ENCODE data around the gene C20orf204. TPM values are rescaled to one million over a fixed set of nuclear protein-coding genes. Genes with fewer than 3 reads are reported as not detected.
A peak's percentile ranks its signal among the peaks of the same experiment; 100 is the strongest.

C20orf204 gene
- total and polyA plus RNA-seq, 9 of the 15 experiments (the other 6 are each of a cell fraction or from before 2014, with no cell fraction given), result 0.11 to 1.1 (median 0.36) TPM; not detected in 2

DNA sequence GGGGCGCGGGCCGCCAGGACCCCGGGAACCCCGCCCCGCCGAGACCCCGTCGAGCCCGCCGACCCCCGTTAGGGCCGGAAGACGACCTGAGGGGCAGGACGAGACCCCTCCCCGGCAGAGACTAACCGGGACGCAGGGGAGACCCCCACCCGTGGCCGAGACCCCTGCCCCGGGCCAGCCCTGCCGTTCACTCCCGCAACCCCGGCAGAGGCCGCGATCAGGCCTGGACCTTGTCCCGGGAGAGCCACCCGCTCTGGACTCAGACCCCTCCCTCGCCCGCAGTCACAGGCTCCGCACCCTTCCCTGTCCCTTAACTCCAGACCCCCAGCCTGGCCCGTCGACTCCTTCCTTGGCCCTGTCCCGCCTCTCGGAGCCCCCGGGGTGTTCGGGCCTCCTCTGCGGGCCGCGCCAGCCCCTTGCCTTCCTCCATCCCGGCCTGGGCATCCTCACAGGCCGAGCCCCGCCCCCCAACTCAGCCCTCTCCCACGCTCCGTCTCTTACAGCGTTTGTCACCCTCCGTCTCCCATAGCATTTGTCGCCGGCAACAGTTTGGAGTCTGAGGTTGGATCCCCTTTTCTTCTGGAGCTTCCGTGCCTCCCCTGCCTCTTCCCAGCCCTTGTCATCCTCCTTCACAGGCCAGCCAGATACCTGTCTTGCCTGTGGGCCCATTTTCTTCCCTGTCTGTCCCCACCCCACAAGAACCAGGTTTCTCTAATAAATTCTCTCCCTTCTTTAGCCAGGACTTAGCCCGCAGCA is 27.6 kb downstream of the C20orf204 start (continued):
- TF ChIP-seq, protein P1, sequence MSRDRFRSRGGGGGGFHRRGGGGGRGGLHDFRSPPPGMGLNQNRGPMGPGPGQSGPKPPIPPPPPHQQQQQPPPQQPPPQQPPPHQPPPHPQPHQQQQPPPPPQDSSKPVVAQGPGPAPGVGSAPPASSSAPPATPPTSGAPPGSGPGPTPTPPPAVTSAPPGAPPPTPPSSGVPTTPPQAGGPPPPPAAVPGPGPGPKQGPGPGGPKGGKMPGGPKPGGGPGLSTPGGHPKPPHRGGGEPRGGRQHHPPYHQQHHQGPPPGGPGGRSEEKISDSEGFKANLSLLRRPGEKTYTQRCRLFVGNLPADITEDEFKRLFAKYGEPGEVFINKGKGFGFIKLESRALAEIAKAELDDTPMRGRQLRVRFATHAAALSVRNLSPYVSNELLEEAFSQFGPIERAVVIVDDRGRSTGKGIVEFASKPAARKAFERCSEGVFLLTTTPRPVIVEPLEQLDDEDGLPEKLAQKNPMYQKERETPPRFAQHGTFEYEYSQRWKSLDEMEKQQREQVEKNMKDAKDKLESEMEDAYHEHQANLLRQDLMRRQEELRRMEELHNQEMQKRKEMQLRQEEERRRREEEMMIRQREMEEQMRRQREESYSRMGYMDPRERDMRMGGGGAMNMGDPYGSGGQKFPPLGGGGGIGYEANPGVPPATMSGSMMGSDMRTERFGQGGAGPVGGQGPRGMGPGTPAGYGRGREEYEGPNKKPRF (IDR thresholded peaks at IDR 0.05; ENCODE audit: low read depth, low read length), result no peak
- TF ChIP-seq ZNF143 (CRISPR knock-in tag; IDR thresholded peaks at IDR 0.05) (no peak), CBFA2T2 (conservative IDR thresholded peaks at IDR 0.05) (no peak), ZNF263 (CRISPR knock-in tag; IDR thresholded peaks at IDR 0.05; ENCODE audit: borderline replicate concordance) (0 out of 2 replicates have a peak, but pooled peaks have one; percentile 19), PHB2 (IDR thresholded peaks at IDR 0.05; ENCODE audit: low read depth) (no peak), SRF (CRISPR knock-in tag; IDR thresholded peaks at IDR 0.05) (no peak), U2AF1 (optimal IDR thresholded peaks at IDR 0.05; ENCODE audit: low read depth, low read length) (no peak), SOX6 (IDR thresholded peaks at IDR 0.05) (no peak), PHF21A (IDR thresholded peaks at IDR 0.05; ENCODE audit: borderline replicate concordance, low read depth) (no peak), ZNF444 (CRISPR knock-in tag; IDR thresholded peaks at IDR 0.05) (no peak), MYC (IDR thresholded peaks at IDR 0.05; ENCODE audit: low read depth, low read length) (no peak), MYC (CRISPR knock-in tag; IDR thresholded peaks at IDR 0.05; ENCODE audit: borderline replicate concordance, low read depth) (no peak)
- TF ChIP-seq, protein P2, sequence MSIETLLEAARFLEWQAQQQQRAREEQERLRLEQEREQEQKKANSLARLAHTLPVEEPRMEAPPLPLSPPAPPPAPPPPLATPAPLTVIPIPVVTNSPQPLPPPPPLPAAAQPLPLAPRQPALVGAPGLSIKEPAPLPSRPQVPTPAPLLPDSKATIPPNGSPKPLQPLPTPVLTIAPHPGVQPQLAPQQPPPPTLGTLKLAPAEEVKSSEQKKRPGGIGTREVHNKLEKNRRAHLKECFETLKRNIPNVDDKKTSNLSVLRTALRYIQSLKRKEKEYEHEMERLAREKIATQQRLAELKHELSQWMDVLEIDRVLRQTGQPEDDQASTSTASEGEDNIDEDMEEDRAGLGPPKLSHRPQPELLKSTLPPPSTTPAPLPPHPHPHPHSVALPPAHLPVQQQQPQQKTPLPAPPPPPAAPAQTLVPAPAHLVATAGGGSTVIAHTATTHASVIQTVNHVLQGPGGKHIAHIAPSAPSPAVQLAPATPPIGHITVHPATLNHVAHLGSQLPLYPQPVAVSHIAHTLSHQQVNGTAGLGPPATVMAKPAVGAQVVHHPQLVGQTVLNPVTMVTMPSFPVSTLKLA (conservative IDR thresholded peaks at IDR 0.05), result no peak
- TF ChIP-seq, protein P3, sequence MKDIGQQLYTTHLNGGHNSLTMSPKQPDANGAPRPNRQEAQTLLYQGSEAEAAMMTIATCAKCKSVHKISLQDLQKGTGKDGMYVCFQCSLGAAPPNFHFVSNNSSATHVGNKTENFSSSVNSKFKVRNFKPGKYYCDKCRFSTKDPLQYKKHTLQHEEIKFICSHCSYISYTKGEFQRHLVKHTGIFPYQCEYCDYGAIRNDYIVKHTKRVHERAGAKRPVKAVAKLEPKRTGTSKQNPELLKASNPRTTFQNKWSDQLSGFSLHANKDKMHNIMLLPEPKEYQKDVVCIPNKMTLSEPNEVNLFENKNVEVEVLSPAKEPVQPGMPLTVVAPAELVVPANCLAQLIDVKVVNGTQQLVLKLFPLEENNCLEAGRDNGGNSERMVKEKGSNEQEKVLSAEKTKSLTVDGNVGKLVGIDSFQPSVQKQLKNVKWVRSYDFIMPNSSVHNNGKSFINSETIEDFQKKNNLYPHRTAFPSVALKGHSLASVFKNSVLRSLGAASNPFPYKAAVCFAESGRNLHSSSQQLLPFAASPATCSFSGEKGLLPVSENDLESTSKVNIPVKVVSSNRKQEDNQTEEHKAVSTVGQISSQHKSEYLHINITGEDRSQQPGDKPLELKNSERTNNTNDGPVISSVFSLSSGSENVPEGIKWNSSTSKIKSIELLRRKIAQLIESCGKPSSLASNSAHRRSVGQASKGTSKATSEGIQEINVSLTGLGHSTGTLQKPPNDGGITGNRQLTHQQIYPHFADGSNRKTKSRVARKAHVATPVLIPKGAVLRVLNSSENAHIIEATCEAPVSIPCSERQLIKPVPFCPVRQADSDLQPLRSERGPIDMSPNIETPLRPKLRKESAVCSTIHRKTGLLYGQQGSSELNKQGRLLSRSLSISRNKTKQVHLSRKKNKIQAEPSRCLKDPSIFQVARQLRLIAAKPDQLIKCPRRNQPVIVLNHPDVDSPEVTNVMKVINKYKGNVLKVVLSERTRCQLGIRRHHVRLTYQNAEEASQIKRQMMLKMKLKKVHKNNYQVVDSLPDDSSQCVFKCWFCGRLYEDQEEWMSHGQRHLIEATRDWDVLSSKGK (CRISPR knock-in tag; IDR thresholded peaks at IDR 0.05), result no peak
- TF ChIP-seq, protein P4, sequence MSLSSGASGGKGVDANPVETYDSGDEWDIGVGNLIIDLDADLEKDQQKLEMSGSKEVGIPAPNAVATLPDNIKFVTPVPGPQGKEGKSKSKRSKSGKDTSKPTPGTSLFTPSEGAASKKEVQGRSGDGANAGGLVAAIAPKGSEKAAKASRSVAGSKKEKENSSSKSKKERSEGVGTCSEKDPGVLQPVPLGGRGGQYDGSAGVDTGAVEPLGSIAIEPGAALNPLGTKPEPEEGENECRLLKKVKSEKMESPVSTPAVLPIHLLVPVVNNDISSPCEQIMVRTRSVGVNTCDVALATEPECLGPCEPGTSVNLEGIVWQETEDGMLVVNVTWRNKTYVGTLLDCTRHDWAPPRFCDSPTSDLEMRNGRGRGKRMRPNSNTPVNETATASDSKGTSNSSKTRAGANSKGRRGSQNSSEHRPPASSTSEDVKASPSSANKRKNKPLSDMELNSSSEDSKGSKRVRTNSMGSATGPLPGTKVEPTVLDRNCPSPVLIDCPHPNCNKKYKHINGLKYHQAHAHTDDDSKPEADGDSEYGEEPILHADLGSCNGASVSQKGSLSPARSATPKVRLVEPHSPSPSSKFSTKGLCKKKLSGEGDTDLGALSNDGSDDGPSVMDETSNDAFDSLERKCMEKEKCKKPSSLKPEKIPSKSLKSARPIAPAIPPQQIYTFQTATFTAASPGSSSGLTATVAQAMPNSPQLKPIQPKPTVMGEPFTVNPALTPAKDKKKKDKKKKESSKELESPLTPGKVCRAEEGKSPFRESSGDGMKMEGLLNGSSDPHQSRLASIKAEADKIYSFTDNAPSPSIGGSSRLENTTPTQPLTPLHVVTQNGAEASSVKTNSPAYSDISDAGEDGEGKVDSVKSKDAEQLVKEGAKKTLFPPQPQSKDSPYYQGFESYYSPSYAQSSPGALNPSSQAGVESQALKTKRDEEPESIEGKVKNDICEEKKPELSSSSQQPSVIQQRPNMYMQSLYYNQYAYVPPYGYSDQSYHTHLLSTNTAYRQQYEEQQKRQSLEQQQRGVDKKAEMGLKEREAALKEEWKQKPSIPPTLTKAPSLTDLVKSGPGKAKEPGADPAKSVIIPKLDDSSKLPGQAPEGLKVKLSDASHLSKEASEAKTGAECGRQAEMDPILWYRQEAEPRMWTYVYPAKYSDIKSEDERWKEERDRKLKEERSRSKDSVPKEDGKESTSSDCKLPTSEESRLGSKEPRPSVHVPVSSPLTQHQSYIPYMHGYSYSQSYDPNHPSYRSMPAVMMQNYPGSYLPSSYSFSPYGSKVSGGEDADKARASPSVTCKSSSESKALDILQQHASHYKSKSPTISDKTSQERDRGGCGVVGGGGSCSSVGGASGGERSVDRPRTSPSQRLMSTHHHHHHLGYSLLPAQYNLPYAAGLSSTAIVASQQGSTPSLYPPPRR (CRISPR knock-in tag; IDR thresholded peaks at IDR 0.05; ENCODE audit: borderline replicate concordance), result no peak
